ENCODE measurements around the gene TMEM239. TPM values are rescaled to one million over a fixed set of nuclear protein-coding genes. Genes with fewer than 3 reads are reported as not detected.

The TMEM239 gene
- total RNA-seq, 4 donors from 2014 or later, result not detected

GRCh38 chr20:2867081-2867864 is 51.1 kb downstream of the TMEM239 start:
- H3K4me3 ChIP-seq, result no peak overlapping the region
- H3K4me1 ChIP-seq, result no peaks in the 10 kb centered on the region
- no peaks in the 10 kb centered on the region for H3K9me3 ChIP-seq
- no peak for DNase-seq
- no peak for TF ChIP-seq POLR2A (IDR thresholded peaks at IDR 0.05)
- TF ChIP-seq, protein P1, sequence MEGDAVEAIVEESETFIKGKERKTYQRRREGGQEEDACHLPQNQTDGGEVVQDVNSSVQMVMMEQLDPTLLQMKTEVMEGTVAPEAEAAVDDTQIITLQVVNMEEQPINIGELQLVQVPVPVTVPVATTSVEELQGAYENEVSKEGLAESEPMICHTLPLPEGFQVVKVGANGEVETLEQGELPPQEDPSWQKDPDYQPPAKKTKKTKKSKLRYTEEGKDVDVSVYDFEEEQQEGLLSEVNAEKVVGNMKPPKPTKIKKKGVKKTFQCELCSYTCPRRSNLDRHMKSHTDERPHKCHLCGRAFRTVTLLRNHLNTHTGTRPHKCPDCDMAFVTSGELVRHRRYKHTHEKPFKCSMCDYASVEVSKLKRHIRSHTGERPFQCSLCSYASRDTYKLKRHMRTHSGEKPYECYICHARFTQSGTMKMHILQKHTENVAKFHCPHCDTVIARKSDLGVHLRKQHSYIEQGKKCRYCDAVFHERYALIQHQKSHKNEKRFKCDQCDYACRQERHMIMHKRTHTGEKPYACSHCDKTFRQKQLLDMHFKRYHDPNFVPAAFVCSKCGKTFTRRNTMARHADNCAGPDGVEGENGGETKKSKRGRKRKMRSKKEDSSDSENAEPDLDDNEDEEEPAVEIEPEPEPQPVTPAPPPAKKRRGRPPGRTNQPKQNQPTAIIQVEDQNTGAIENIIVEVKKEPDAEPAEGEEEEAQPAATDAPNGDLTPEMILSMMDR (IDR thresholded peaks at IDR 0.05 in 4 of 5, conservative IDR thresholded peaks at IDR 0.05 in 1 of 5), result no peak
- intact Hi-C loops (cut with DNase I; ENCODE audit: low total_unique reads) (no loop called here), in situ Hi-C loops (cut with MboI; ENCODE audit: low sequenced_read_pairs in 4 of 4) (loop anchor here in 1 of 4 donors (25.0 kb wide), 1 partner anchor 205 kb away; the partner anchor contains the start of genes IDH3B and NOP56)
- no peaks in the 10 kb centered on the region for H3K27me3 ChIP-seq
- no peak overlapping the region for H3K27ac ChIP-seq
- ATAC-seq, result no peak
- peaks cover 0 to 41% of the 10 kb centered on the region in 2 donors for H3K36me3 ChIP-seq

Other genes with a start within 250 kb of the TMEM239 start
- gene NOP56, start 163.7 kb upstream of the TMEM239 start, total RNA-seq, result 10 to 100 TPM; 40.7 to 71.0 (median 54.9) TPM
- gene IDH3B, start 152.1 kb upstream of the TMEM239 start, total RNA-seq, result 100 to 1,000 TPM in 3 of 4 donors, 10 to 100 TPM in 1; 95.5 to 176 (median 136) TPM
- gene EBF4, start 123.6 kb upstream of the TMEM239 start, total RNA-seq, result 1 to 10 TPM in 2 of 4 donors, under 1 TPM in 1, not detected in 1; 0.36 to 1.5 (median 1.1) TPM
- gene CPXM1, start 15.7 kb upstream of the TMEM239 start, total RNA-seq, result 1 to 10 TPM in 1 of 4 donors, under 1 TPM in 2, not detected in 1; 0.46 to 1.6 (median 0.81) TPM
- not detected for gene C20orf141, start 1.4 kb upstream of the TMEM239 start, total RNA-seq
- 1 to 10 TPM; 2.6 to 9.3 (median 5.7) TPM for gene PCED1A, start 24.3 kb downstream of the TMEM239 start, total RNA-seq
- 10 to 100 TPM; 17.3 to 26.4 (median 21.6) TPM for gene VPS16, start 24.4 kb downstream of the TMEM239 start, total RNA-seq
- 10 to 100 TPM; 18.9 to 32.5 (median 27.3) TPM for gene PTPRA, start 57.1 kb downstream of the TMEM239 start, total RNA-seq
- gene GNRH2, start 227.3 kb downstream of the TMEM239 start, total RNA-seq, result not detected
- gene MRPS26, start 229.7 kb downstream of the TMEM239 start, total RNA-seq, result 10 to 100 TPM; 58.7 to 69.8 (median 62.8) TPM